T-helper 1 cell treated with Interleukin-12 subunit alpha and Interleukin-12 subunit beta and Interleukin-4 antibody, amounts not matched to agents 30 μg/mL and 1 μg/mL, for 36 hours (primary cell): ENCODE data around the gene THEMIS.

ENCODE experiments used
- H3K27ac Mint-ChIP-seq: one replicate; pipeline ENCODE4 v1.8.0; 2021; ENCODE audit warnings: mild to moderate bottlenecking, mixed read lengths
- H3K27me3 Mint-ChIP-seq: one replicate; pipeline ENCODE4 v1.8.0; 2021; ENCODE audit warnings: low read depth, mixed read lengths
- H3K36me3 Mint-ChIP-seq: one replicate; pipeline ENCODE4 v1.8.0; 2021; ENCODE audit warnings: low read depth, mixed read lengths
- H3K4me1 Mint-ChIP-seq: one replicate; pipeline ENCODE4 v1.8.0; 2021; ENCODE audit warnings: low read depth, mixed read lengths
- H3K4me3 Mint-ChIP-seq: one replicate; pipeline ENCODE4 v1.8.0; 2021; ENCODE audit warnings: mild to moderate bottlenecking, moderate library complexity, mixed read lengths
- H3K9me3 Mint-ChIP-seq: one replicate; pipeline ENCODE4 v1.8.0; 2021; ENCODE audit warnings: mixed read lengths

Gene THEMIS

GRCh38 chr6:127824061-127824460 is 76.8 kb downstream of the THEMIS start:
- H3K36me3 Mint-ChIP-seq = peaks cover 62% of the 10 kb centered on the region
- no peak overlapping the region for H3K27ac Mint-ChIP-seq
- no peak overlapping the region for H3K4me3 Mint-ChIP-seq
- H3K4me1 Mint-ChIP-seq = peaks cover 28% of the 10 kb centered on the region
- H3K27me3 Mint-ChIP-seq = no peaks in the 10 kb centered on the region
- peaks cover 14% of the 10 kb centered on the region for H3K9me3 Mint-ChIP-seq

- H3K4me3 Mint-ChIP-seq = no peak overlapping the region
- H3K4me1 Mint-ChIP-seq = peaks cover 40% of the 10 kb centered on the region
- H3K36me3 Mint-ChIP-seq = peaks cover 51% of the 10 kb centered on the region
- H3K27me3 Mint-ChIP-seq = no peaks in the 10 kb centered on the region
- no peak overlapping the region for H3K27ac Mint-ChIP-seq
- peaks cover 14% of the 10 kb centered on the region for H3K9me3 Mint-ChIP-seq
Observed at GRCh38 chr6:127821431-127821830, 79.4 kb downstream of the THEMIS start.

- no peak overlapping the region for H3K4me3 Mint-ChIP-seq
- H3K27me3 Mint-ChIP-seq = no peaks in the 10 kb centered on the region
- H3K9me3 Mint-ChIP-seq = peaks cover 4% of the 10 kb centered on the region
- H3K36me3 Mint-ChIP-seq = peaks cover 46% of the 10 kb centered on the region
- H3K4me1 Mint-ChIP-seq = peaks cover 41% of the 10 kb centered on the region
- no peak overlapping the region for H3K27ac Mint-ChIP-seq
Observed at GRCh38 chr6:127818149-127818548, 82.7 kb downstream of the THEMIS start.

DNA sequence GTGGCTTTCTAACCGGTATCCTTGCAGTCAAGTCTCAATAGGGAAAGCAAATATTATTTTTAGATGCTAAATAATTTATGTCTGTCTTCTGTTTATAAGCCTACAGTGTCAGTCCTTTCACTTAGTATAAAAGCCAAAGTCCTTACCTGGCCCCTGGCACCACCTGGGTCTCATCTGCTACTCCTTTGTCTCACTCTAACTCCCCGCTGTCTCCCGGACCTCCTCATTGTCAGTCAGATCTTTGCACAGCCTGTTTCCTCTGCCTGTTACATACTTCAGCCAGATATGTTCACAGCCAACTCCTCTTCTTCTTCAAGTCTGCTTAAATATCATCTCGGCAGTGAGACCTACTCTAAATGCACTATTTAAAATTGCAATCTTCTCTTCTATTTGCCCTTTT is 84.2 kb downstream of the THEMIS start:
- Mint-ChIP-seq H3K27me3 (no peaks in the 10 kb centered on the region), H3K36me3 (peaks cover 52% of the 10 kb centered on the region), H3K27ac (no peak overlapping the region), H3K4me3 (no peak overlapping the region), H3K9me3 (peaks cover 4% of the 10 kb centered on the region), H3K4me1 (peaks cover 47% of the 10 kb centered on the region)

DNA sequence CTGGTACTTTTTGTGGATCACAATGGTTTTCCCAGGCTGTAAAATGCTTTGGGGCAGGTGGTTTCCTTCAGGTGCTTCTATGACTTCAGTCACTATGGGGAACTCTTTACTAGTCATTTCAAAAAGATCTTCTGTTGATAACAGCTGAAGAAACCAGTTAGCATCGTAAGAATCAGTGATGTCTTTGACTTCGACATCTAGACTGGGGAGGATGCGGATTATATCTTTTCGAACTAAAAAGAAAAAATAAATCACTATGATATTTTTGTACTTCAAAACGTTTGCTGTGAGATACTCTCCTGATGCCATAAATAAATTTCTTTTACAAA is 87.2 kb downstream of the THEMIS start:
- Mint-ChIP-seq H3K36me3 (peaks cover 62% of the 10 kb centered on the region), H3K4me3 (no peak overlapping the region), H3K9me3 (no peaks in the 10 kb centered on the region), H3K27ac (peak overlapping the region; percentile 42), H3K27me3 (no peaks in the 10 kb centered on the region), H3K4me1 (peaks cover 44% of the 10 kb centered on the region)

DNA sequence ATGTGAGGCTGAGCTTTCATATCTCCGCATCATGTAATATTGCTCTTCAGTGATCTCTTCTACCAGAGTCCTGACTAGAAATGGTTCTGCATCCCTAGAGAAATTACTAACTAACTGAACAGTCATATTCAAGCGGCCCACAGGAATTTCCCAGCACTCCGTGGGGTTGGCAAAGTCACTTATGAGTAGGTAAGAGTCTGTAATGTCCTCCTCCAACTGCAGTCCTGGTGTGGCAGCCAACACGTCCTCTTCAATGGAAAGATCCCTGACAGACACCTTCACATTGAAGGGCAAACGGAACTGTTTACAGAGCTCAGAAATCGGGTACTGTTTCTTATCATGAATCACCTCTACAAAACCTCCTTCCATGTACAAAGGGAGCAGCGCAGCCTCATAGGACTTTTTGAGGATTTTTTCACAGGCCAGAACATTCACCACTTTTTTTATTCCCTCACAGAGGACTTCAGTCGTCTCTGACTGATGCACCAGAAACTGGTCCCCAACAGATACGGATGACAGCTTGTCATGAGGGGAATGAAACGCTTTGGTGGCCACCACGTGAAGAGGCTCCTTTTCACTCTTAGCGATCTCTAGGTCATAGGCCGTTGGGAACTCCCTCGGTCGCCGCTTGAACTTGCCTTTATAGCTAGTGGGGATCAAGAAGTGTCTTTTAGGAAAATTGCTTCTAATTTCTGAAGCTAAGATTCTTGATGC is 87.7 kb downstream of the THEMIS start:
- no peaks in the 10 kb centered on the region for H3K9me3 Mint-ChIP-seq
- H3K27ac Mint-ChIP-seq = peak overlapping the region; percentile 63
- no peak overlapping the region for H3K4me3 Mint-ChIP-seq
- peaks cover 58% of the 10 kb centered on the region for H3K36me3 Mint-ChIP-seq
- no peaks in the 10 kb centered on the region for H3K27me3 Mint-ChIP-seq
- peaks cover 43% of the 10 kb centered on the region for H3K4me1 Mint-ChIP-seq

DNA sequence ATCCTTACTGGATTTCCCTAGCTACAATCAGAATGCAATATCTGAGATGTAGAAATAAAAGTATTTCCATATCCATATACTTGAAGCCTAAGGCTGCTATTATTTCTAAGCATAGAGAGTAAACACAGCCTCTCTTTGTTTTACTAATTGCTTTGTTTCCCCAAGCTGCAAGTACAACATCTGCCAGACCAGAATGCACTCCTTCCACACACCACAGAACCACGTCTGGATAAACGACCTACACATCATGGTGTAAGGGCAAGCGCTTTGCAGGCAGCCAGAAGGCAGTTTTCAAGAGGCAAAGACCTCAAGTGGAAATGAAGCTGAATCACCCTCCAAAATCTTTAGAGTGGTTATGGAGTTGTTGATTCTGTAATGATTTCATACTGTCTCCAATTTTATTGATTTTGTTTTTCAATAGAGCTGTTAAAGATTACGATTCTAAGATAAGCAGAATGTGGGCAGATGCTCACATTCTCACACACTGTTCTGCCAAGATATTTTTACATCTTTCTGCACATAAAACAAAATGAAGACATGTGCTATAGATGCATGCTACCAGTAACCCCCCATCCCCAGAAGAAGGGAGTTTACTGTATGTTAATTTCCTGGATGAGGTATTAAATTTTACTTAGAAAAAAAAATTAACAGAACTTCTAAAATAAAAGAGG is 88.8 kb downstream of the THEMIS start:
- H3K4me1 Mint-ChIP-seq = peaks cover 40% of the 10 kb centered on the region
- H3K27me3 Mint-ChIP-seq = no peaks in the 10 kb centered on the region
- H3K36me3 Mint-ChIP-seq = peaks cover 66% of the 10 kb centered on the region
- no peak overlapping the region for H3K4me3 Mint-ChIP-seq
- peak overlapping the region; percentile 12 for H3K27ac Mint-ChIP-seq
- no peaks in the 10 kb centered on the region for H3K9me3 Mint-ChIP-seq

- Mint-ChIP-seq H3K27me3 (no peaks in the 10 kb centered on the region), H3K4me1 (peaks cover 29% of the 10 kb centered on the region)
Observed at GRCh38 chr6:127807806-127808517, 92.9 kb downstream of the THEMIS start.

DNA sequence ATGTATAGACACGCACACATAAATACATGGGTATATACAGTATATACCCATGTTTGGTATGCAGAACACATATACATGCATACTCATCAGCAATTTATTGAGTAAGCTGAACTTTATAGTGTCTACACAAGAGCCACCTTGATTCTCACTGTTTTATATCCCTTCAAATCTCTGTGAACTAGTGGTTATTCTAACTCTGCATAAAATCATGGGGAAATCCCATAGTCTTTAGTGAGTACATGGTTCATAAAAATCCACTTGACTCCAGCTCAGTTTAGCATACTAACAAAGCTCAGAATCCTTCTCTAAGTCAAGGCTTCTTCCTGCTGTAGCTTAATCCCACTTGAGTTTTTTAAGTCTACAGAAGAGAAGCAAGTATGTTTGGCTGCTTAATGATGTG is 104.1 kb downstream of the THEMIS start:
- Mint-ChIP-seq H3K4me1 (peaks cover 31% of the 10 kb centered on the region), H3K4me3 (no peak overlapping the region), H3K27me3 (no peaks in the 10 kb centered on the region), H3K36me3 (peaks cover 45% of the 10 kb centered on the region), H3K27ac (no peak overlapping the region), H3K9me3 (peaks cover 3% of the 10 kb centered on the region)

More at GRCh38 chr6:127807806-127808517, 92.9 kb downstream of the THEMIS start:
- peaks cover 71% of the 10 kb centered on the region for H3K36me3 Mint-ChIP-seq
- H3K4me3 Mint-ChIP-seq = no peak overlapping the region
- no peak overlapping the region for H3K27ac Mint-ChIP-seq
- peaks cover 6% of the 10 kb centered on the region for H3K9me3 Mint-ChIP-seq

DNA sequence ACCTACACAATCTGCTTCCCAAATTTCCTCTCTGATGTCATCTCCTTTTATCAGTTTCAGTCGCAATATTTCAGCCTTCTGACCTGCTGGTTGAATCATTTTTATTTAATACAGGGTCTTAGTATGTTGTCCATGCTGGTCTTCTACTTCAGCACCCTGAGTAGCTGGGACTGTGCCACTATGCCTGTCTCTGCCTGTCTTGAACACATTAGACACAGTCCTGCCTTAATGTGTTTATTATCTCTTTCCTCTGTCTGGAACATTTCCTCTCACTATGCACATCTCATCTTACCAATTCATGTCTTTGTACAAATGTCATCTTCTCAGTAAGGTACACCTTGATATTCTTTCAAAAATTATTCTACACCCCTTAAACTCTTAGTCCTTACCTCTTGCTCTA is 106.5 kb downstream of the THEMIS start:
- no peak overlapping the region for H3K4me3 Mint-ChIP-seq
- H3K36me3 Mint-ChIP-seq = peaks cover 38% of the 10 kb centered on the region
- no peaks in the 10 kb centered on the region for H3K27me3 Mint-ChIP-seq
- H3K4me1 Mint-ChIP-seq = peaks cover 33% of the 10 kb centered on the region
- no peak overlapping the region for H3K27ac Mint-ChIP-seq
- H3K9me3 Mint-ChIP-seq = no peaks in the 10 kb centered on the region

GRCh38 chr6:127793396-127793795 is 107.5 kb downstream of the THEMIS start:
- no peaks in the 10 kb centered on the region for H3K27me3 Mint-ChIP-seq
- H3K4me1 Mint-ChIP-seq = peaks cover 33% of the 10 kb centered on the region
- peaks cover 40% of the 10 kb centered on the region for H3K36me3 Mint-ChIP-seq
- H3K9me3 Mint-ChIP-seq = no peaks in the 10 kb centered on the region
- H3K4me3 Mint-ChIP-seq = no peak overlapping the region
- no peak overlapping the region for H3K27ac Mint-ChIP-seq

- Mint-ChIP-seq H3K36me3 (peaks cover 37% of the 10 kb centered on the region), H3K27me3 (no peaks in the 10 kb centered on the region), H3K4me1 (peaks cover 31% of the 10 kb centered on the region)
Observed at GRCh38 chr6:127792616-127793015, 108.2 kb downstream of the THEMIS start.

DNA sequence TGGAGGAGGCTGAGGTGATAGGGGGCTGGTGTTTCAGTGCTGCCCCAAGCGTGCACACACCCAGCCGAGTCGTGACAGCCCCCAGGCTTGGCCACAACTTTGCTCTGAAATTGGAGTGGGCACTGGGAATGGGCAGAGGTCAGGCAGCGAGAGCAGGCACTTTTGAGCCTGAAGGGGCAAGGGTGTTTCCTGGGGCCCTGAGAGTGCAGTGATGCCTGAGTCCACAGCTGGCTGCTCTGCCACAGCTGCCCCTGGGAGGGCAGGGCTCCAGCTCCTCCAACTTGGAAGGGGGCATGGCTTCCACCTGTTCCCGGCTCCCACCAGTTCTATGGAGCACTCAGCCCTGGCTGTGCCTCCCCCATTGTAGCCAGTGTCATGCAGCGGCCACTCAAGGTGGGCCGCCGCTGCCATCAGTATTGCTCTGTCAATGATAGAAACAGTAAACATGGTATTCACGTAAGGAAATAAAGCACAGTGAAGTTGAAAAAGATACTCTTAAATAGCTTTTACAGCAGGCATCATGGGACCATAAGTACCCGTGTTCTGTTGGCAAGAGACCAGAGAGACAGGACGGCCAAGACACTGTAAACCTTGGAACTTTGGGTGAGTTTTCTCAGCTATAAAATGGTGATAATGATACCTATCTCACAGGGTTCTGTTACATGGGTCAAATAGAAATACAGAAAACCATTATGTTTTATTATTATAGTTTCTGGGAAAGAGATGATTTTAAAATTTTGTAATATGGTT is 108.9 kb downstream of the THEMIS start:
- Mint-ChIP-seq H3K9me3 (no peaks in the 10 kb centered on the region), H3K4me3 (no peak overlapping the region), H3K27me3 (no peaks in the 10 kb centered on the region), H3K27ac (no peak overlapping the region), H3K36me3 (peaks cover 34% of the 10 kb centered on the region), H3K4me1 (peaks cover 28% of the 10 kb centered on the region)

More at GRCh38 chr6:127792616-127793015, 108.2 kb downstream of the THEMIS start:
- peak overlapping the region; percentile 4 for H3K27ac Mint-ChIP-seq
- no peaks in the 10 kb centered on the region for H3K9me3 Mint-ChIP-seq
- H3K4me3 Mint-ChIP-seq = no peak overlapping the region

GRCh38 chr6:127790571-127790970 is 110.3 kb downstream of the THEMIS start:
- Mint-ChIP-seq H3K27ac (no peak overlapping the region), H3K27me3 (no peaks in the 10 kb centered on the region), H3K36me3 (peaks cover 29% of the 10 kb centered on the region), H3K9me3 (no peaks in the 10 kb centered on the region), H3K4me1 (peaks cover 28% of the 10 kb centered on the region), H3K4me3 (no peak overlapping the region)
